Activated CD8-positive, alpha-beta memory T cell treated with anti-CD3 and anti-CD28 coated beads, Interleukin-2, amount 50 U/mL, for 1 hour (primary cell): ENCODE results near the gene RCL1.

Experiments used
- DNase-seq: peaks from one replicate; pipeline ENCODE4 v3.0.0-alpha.2; 2020; ENCODE audit errors: extremely low read depth

RCL1 gene

GRCh38 chr9:4842213-4842612 is 49.5 kb downstream of the RCL1 start:
- no peak for DNase-seq

GRCh38 chr9:4842734-4843133 is 50.0 kb downstream of the RCL1 start:
- DNase-seq, result no peak

- DNase-seq, result no peak
Measured at GRCh38 chr9:4844056-4844838, 51.5 kb downstream of the RCL1 start.

- no peak for DNase-seq
Measured at GRCh38 chr9:4849369-4849768, 56.6 kb downstream of the RCL1 start.

- no peak for DNase-seq
Measured at GRCh38 chr9:4850603-4851310, 58.0 kb downstream of the RCL1 start.

GRCh38 chr9:4852419-4852818 is 59.7 kb downstream of the RCL1 start:
- DNase-seq, result no peak

GRCh38 chr9:4854265-4854590 is 61.5 kb downstream of the RCL1 start:
- DNase-seq, result no peak

GRCh38 chr9:4855841-4856240 is 63.1 kb downstream of the RCL1 start:
- no peak for DNase-seq

- no peak for DNase-seq
Measured at GRCh38 chr9:4857163-4857810, 64.5 kb downstream of the RCL1 start.

- DNase-seq, result no peak
Measured at GRCh38 chr9:4859035-4859434, 66.3 kb downstream of the RCL1 start.

- DNase-seq, result no peak
Measured at GRCh38 chr9:4860383-4860782, 67.6 kb downstream of the RCL1 start.

- DNase-seq, result no peak
Measured at GRCh38 chr9:4861145-4861544, 68.4 kb downstream of the RCL1 start.

GRCh38 chr9:4861736-4862451 is 69.2 kb downstream of the RCL1 start:
- no peak for DNase-seq

- no peak for DNase-seq
Measured at GRCh38 chr9:4862506-4863250, 69.9 kb downstream of the RCL1 start.

- no peak for DNase-seq
Measured at GRCh38 chr9:4864234-4864661, 71.5 kb downstream of the RCL1 start.

- DNase-seq, result no peak
Measured at GRCh38 chr9:4864698-4865097, 72.0 kb downstream of the RCL1 start.

- no peak for DNase-seq
Measured at GRCh38 chr9:4865681-4866080, 72.9 kb downstream of the RCL1 start.

GRCh38 chr9:4866239-4866969 is 73.7 kb downstream of the RCL1 start:
- DNase-seq, result no peak

- no peak for DNase-seq
Measured at GRCh38 chr9:4873066-4873465, 80.3 kb downstream of the RCL1 start.

GRCh38 chr9:4875559-4875958 is 82.8 kb downstream of the RCL1 start:
- DNase-seq, result no peak

GRCh38 chr9:4879115-4879558 is 86.4 kb downstream of the RCL1 start:
- DNase-seq, result no peak
